Adrenal gland (tissue), 12 donors: Measurements from ENCODE around the gene TMED6. TPM values are rescaled to one million over a fixed set of nuclear protein-coding genes. Genes with fewer than 3 reads are reported as not detected.

Experiments used
- DNase-seq, 7 donors: peaks; one replicate each; pipeline ENCODE4 v3.0.0-alpha.2; 2019 to 2020
- H3K27ac ChIP-seq, 5 donors: fragments of 200-600 bp; sonication (generic) in 4 of 5; 1 replicate in 3 of 5; 2 replicates in 2 of 5; pipeline versions ENCODE4 v1.5.1 to v1.8.0; 2016 to 2020; ENCODE audit warnings: mild to moderate bottlenecking in 1 of 5
- H3K27me3 ChIP-seq: fragments of 200-600 bp; 2 replicates; pipeline ENCODE4 v1.8.0; 2021
- H3K36me3 ChIP-seq, 2 donors: fragments of 200-600 bp; replicated peaks in 1 of 2; 1 replicate in 1 of 2; 2 replicates in 1 of 2; pipeline versions ENCODE4 v1.5.1 to v1.8.0; 2018 to 2022
- H3K4me1 ChIP-seq, 2 donors: fragments of 200-600 bp; replicated peaks in 1 of 2; 1 replicate in 1 of 2; 2 replicates in 1 of 2; pipeline versions ENCODE4 v1.5.1 to v1.8.0; 2018 to 2021
- H3K4me3 ChIP-seq, 4 donors: fragments of 200-600 bp; sonication (generic) in 3 of 4; one replicate each; pipeline ENCODE4 v1.5.1; 2016 to 2018
- H3K9me3 ChIP-seq, 3 donors: fragments of 200-600 bp; sonication (generic) in 1 of 3; replicated peaks in 1 of 3; 1 replicate in 2 of 3; 2 replicates in 1 of 3; pipeline versions ENCODE4 v1.5.1 to v1.8.0; 2016 to 2021
- CTCF ChIP-seq, 6 experiments: fragments of 450-650 bp in 4 of 6; fragments of 200-600 bp in 2 of 6; sonication (generic) in 1 of 6; IDR thresholded peaks; 1 replicate in 5 of 6; 2 replicates in 1 of 6; pipeline versions ENCODE4 v1.5.1 to v1.8.0; 2016 to 2021; ENCODE audit warnings: antibody characterized with exemption in 6 of 6, mild to moderate bottlenecking in 2 of 6, moderate library complexity in 1 of 6
- POLR2A ChIP-seq, 2 donors: fragments of 450-650 bp; IDR thresholded peaks; one replicate each; pipeline ENCODE4 v1.6.1; 2017; ENCODE audit warnings: antibody characterized with exemption in 2 of 2, mild to moderate bottlenecking in 2 of 2, moderate library complexity in 1 of 2
- WGBS, 4 donors: extraction: QIAGEN DNeasy Blood & Tissue Kit in 2 of 4; methylation state at CpG; one replicate each; pipeline versions ENCODE4 v1.1.5 to v1.1.7; 2013 to 2017; 5-methylcytosine and 5-hydroxymethylcytosine counted together
- intact Hi-C, 2 donors: fragments of 100-400 bp; cut with DNase I; formaldehyde crosslinking; loops; one replicate each; pipeline versions ENCODE4 v1.14.1 to v1.15.0; 2022 to 2023
- polyA plus RNA-seq, 3 donors: library from polyadenylated mRNA; stranded (reverse); fragments of 200-250 nt in 2 of 3; fragments of 350-450 nt in 1 of 3; fragmentation: Illumina TruSeq in 1 of 3; extraction: RNeasy Lipid Tissue Mini Kit (QIAGEN cat#74804) in 1 of 3; gene quantifications; one replicate each; pipeline ENCODE4 v1.2.3, GENCODE V29; 2013 to 2014
- total RNA-seq, 9 donors: library from RNA; depleted of rRNA in 4 of 9; stranded (reverse); fragments of >200 nt in 4 of 9; fragments of 120-200 nt in 1 of 9; fragmentation: NEBNext Ultra II Directional in 1 of 9; extraction: Animal tissue kit (Norgen Biotek cat#: 25700) in 1 of 9; gene quantifications; one replicate each; pipeline versions ENCODE4 v1.1.0 to v1.2.4, GENCODE V29; 2013 to 2023
- donor health status: healthy with polysubstance abuse.
- donor health status: Bipolar disorder and iron deficiency.
- donor health status: DM: yes; HTN: yes; CAD: no.
- donor health status: DM: no; HTN: no; CAD: no.
- donor health status: DM: no; HTN: no; CAD: no.
- donor health status: DM: yes; HTN: yes; CAD: no.

TMED6 gene
- total and polyA plus RNA-seq, 12 donors: 0.22 to 2.5 (median 0.42) TPM; not detected in 5

GRCh38 chr16:69368866-69369265, 17.3 kb upstream of the TMED6 start:
- no peak overlapping the region for H3K27ac ChIP-seq
- no peaks in the 10 kb centered on the region for H3K4me1 ChIP-seq
- no peaks in the 10 kb centered on the region for H3K9me3 ChIP-seq
- TF ChIP-seq POLR2A (IDR thresholded peaks at IDR 0.05) (no peak), CTCF (IDR thresholded peaks at IDR 0.05) (no peak)
- 94 to 99% (median 96%) methylated on average over 4 of the region's 4 CpGs for WGBS, 4 donors
- peaks cover 0 to 77% of the 10 kb centered on the region in 2 donors for H3K36me3 ChIP-seq
- no peak overlapping the region for H3K4me3 ChIP-seq
- intact Hi-C loops: no loop called here
- no peaks in the 10 kb centered on the region for H3K27me3 ChIP-seq
- DNase-seq: no peak

- Histone ChIP-seq H3K27ac (no peak overlapping the region), H3K4me1 (no peaks in the 10 kb centered on the region), H3K9me3 (no peaks in the 10 kb centered on the region), H3K27me3 (no peaks in the 10 kb centered on the region), H3K36me3 (peaks cover 0 to 79% of the 10 kb centered on the region in 2 donors), H3K4me3 (no peak overlapping the region)
- intact Hi-C loops: no loop called here
- no peak for TF ChIP-seq POLR2A (IDR thresholded peaks at IDR 0.05)
- TF ChIP-seq CTCF (IDR thresholded peaks at IDR 0.05): no peak
- WGBS, 4 donors: 80 to 91% (median 86%) methylated on average over 7 of the region's 7 CpGs
- DNase-seq: peak in 1 of 7 donors; percentile 39
Measured at GRCh38 chr16:69367980-69368379, 16.4 kb upstream of the TMED6 start.

GRCh38 chr16:69366431-69366830, 14.8 kb upstream of the TMED6 start:
- intact Hi-C loops: no loop called here
- no peaks in the 10 kb centered on the region for H3K9me3 ChIP-seq
- peak in 1 of 7 donors; percentile 33 for DNase-seq
- H3K27ac ChIP-seq: no peak overlapping the region
- H3K4me3 ChIP-seq: no peak overlapping the region
- no peak for TF ChIP-seq CTCF (IDR thresholded peaks at IDR 0.05)
- TF ChIP-seq POLR2A (IDR thresholded peaks at IDR 0.05): no peak
- no peaks in the 10 kb centered on the region for H3K27me3 ChIP-seq
- peaks cover 0 to 72% of the 10 kb centered on the region in 2 donors for H3K36me3 ChIP-seq
- 92 to 96% (median 95%) methylated on average over 7 of the region's 7 CpGs for WGBS, 4 donors
- no peaks in the 10 kb centered on the region for H3K4me1 ChIP-seq

GRCh38 chr16:69365901-69366300, 14.3 kb upstream of the TMED6 start:
- H3K4me1 ChIP-seq: no peaks in the 10 kb centered on the region
- no peaks in the 10 kb centered on the region for H3K27me3 ChIP-seq
- peaks cover 0 to 70% of the 10 kb centered on the region in 2 donors for H3K36me3 ChIP-seq
- intact Hi-C loops: no loop called here
- 64 to 84% (median 74%) methylated on average over 2 of the region's 2 CpGs for WGBS, 4 donors
- peak in 1 of 7 donors; percentile 13 for DNase-seq
- TF ChIP-seq POLR2A (IDR thresholded peaks at IDR 0.05): no peak
- no peak for TF ChIP-seq CTCF (IDR thresholded peaks at IDR 0.05)
- no peak overlapping the region for H3K27ac ChIP-seq
- no peak overlapping the region for H3K4me3 ChIP-seq
- H3K9me3 ChIP-seq: no peaks in the 10 kb centered on the region
